Stimulated activated CD4-positive, alpha-beta T cell treated with anti-CD3 and anti-CD28 coated beads, Interleukin-1b, Interleukin-23, amount 100 ng/mL, for 1 hour (primary cell): ENCODE measurements around the gene ZNF653.

Experiments
- DNase-seq, 2 donors: peaks; one replicate each; pipeline ENCODE4 v3.0.0-alpha.2; 2020; ENCODE audit warnings: low read depth in 2 of 2

The ZNF653 gene

DNA sequence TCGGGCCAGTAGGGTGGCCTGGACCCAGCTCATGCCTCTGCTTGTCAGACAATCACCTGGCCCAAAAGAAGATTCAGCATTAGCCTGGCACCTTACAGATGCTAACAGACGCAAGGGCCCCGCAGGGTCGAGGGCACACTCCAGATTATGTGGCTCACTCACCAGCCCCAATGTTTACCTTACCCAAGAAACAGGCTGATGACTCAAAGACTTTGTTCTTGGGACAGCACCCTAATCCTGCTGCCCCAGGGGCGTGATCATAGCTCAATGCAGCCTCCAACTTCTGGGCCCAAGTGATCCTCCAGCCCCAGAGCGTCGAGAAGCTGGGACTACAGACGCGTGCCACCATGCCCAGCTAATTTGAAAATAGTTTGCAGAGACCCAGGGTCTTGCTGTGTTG, 13.5 kb upstream of the ZNF653 start:
- no peak for DNase-seq

DNA sequence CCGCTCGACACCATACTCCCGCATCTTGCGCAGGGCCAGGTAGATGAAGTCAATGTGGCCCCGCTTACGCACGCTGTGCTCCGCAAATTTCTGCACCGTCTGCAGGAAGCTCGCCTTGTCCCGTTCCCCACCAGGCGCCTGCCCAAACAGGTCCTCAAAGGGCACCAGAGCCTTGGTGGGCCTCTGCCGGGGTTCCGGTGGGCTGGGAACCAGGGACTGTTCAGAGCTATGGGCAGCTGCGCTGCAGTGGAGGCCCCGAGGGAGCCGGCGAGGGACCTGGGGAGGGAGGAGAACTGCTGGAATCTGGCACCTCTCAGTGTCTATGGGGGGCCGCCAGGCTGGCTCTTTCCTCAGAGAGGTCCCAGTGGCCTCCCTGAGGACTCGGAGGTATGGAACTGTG, 8.3 kb upstream of the ZNF653 start:
- no peak for DNase-seq

- no peak for DNase-seq
Observed at GRCh38 chr19:11510444-11510843, 4.8 kb upstream of the ZNF653 start.

DNA sequence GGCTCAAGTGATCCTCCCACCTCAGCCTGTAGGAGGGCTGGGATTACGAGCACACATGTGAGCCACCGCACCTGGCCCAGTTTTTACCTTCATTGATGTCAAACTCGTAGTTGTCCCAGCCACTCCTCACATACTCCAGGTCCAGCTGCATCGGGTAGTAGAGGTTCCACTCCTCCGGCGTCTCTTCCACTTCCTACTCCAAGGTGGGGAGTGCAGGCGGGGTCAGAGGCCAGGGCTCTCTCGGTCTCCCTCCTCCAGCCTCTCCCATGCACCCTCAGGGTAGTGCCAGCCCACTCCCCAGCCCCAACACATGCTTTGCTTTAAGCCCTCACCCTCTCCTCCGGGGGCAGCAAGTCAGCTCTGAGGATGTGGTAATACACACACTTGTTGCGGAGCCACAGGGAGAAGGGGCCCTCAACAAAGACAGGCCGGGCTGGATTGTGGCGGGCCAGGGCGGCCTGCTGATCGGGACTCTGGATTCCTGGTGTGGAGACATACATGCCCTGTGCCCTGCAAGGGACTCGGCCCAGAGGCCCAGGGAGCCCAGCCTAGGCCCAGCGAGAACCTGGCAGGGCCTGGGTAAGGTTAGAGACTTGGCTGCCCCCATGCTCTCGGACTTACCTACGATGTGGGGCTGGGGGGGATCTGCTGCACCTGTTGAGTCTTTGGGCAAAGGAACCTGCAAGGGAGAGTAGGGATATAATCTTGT, 1.9 kb upstream of the ZNF653 start:
- no peak for DNase-seq

GRCh38 chr19:11506967-11507366, 1.3 kb upstream of the ZNF653 start:
- DNase-seq, result no peak

GRCh38 chr19:11506101-11506555, 489 bp upstream of the ZNF653 start:
- no peak for DNase-seq

GRCh38 chr19:11505032-11505503, 571 bp downstream of the ZNF653 start:
- peak; percentile 90 to 94 for DNase-seq

- DNase-seq, result no peak
Observed at GRCh38 chr19:11504502-11505031, 1.1 kb downstream of the ZNF653 start.

- DNase-seq, result no peak
Observed at GRCh38 chr19:11499890-11500420, 5.7 kb downstream of the ZNF653 start.

GRCh38 chr19:11499220-11499726, 6.4 kb downstream of the ZNF653 start:
- DNase-seq, result no peak

DNA sequence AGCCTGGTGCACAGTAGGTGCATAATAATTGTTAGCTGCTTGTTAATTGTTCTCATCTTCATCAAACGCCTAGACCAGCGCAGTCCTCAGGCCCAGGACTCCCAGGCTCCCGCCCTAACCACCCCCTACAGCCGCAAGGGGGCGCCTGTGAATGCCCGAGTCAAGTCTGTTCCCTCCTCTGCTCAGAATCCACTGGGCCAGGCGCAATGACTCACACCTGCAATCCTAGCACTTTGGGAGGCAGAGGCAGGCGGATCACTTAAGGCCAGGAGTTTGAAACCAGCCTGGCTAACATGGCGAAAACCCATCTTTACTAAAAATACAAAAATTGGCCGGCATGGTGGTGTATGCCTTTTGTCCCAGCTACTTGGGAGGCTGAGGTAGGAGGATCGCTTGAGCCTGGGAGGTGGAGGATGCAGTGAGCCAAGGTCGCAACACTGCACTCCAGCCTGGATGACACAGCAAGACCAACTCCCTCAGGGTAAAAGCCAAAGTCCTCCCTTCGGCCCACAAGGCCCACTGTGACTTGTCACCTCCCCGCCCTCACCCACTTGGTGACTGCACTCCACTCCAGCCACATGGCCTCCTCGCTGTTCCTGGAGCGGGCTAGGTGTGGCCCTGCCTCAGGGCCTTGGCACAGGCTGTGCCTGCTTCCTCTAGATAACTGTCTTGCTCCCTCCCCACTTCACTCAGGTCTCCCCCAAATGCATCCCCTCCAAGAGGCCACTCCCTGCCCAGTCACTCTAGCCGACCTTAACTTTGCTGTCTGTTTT, 9.1 kb downstream of the ZNF653 start:
- DNase-seq, result peak in 1 of 2 donors; percentile 37

GRCh38 chr19:11495885-11496284, 9.8 kb downstream of the ZNF653 start:
- no peak for DNase-seq

DNA sequence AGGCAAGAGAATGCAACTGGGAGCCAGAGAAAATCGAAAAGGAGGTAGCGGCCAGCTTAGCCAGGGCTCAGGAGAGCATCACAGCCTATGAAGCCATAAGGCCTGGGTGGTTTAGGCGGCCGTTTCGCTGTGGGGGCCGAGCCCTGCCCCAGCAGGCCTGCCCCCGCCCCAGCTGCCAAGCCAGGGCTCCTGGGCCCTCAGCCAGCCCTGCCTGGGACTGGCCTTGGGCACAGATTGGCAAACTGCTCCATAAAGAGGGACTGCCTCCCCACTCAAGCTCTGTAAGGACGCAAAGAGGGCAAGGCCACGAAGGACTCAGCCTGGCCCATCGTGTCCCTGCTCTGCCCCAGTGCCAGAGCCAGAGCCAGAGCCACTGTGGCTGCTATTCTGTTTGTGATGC, 10.2 kb downstream of the ZNF653 start:
- DNase-seq, result no peak

GRCh38 chr19:11494634-11495285, 10.9 kb downstream of the ZNF653 start:
- DNase-seq, result no peak

GRCh38 chr19:11489378-11489777, 16.3 kb downstream of the ZNF653 start:
- DNase-seq, result no peak

DNA sequence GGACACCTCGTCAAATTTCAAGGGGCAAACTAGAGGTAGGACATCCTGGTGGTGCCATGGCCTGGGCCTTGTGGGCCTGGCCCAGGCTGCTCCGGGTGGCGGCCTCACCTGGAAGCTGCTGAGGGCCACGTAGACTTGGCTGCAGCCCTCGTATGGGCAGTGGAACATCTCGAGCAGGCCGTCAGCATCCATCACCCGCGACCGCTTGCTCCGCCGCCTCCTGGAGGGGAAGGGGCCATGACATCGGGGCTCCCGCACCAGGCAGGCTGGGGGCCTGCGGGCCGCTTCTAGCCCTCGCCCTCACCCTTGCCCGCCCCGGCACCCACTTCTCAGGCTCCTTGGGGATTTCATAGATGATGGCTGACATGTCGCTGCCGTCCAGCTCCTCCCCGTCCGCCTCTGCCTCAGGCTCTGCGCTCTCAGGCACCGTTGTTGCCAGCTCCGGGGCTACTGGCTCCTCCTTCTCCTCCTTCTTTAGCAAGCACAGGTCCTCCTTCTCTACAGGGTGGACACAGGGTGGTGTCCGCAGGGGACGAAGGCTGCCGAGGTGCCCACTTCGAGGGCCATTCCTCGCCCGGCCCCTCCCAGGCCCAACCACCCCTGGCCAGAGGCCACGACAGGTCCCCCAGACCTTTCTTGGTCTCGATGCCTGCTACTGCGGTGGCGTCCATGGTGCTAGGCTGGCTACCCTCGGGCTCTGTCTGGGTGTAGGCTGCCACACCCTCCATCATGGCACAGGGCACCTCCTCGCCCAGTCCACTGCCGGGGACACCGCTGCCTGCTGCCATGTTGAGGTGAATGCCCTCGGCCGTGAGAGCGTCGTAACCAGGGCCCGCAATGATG, 18.8 kb downstream of the ZNF653 start:
- DNase-seq, result no peak

DNA sequence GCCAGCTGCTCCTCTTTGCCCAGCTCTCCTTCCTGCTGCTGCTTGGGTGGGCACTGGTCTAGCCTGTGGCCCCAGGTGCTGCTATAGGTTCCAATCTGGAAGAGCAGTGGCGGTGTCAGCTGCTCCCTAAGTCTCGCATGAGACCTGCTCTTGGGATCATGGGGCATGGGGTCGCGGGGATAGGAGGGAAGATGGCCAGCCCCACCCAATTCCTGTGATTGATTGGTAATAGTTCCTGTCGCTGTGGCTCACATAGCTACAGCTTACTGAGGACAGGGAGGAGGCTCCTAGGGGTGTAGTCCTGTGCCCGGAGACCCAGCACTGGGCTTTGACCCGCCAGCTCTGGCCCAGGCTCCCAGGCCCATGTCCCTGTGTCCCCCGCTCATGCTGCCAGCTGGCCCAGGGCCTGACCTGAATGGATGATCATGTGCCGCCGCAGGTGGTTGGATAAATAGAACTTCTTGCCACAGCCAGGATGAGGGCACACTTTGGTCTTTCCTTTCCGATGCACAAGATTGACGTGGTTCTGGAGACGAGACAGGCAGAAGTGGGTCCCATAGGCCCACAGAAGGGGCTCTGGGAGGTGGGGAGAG, 20.3 kb downstream of the ZNF653 start:
- no peak for DNase-seq

GRCh38 chr19:11483366-11484111, 22.1 kb downstream of the ZNF653 start:
- no peak for DNase-seq

DNA sequence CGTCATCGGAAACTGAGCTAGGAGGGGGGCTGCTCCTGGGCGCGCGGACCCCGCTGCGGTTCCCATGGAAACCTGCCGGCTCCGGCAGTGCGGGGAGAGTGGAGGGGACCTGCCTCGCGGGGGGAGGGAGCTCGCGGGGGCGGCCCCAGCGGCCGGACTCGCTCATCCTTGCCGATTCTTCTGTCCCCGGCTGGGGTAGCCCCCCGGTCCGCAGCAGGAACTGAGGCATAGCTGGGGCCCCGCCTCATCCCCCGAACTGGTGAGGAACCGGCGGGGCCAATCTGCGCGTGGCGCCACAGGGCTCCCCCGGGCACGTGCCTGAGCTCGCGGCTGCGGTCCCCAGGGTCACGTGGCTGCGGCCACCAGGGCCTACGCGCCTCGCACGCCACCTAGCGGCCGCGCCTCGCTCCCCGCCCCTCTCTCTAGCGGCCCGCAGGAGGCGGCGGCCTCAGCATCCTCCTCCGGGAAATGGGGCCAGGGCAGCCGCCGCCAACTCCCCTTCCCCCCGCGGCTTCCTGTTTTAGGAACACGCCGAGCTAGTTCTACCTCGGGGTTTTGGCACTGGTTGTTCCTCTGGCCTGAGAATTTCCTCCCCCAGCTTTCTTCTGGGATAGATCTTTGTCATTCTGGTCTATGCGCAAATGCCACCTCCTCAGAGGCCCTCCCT, 23.1 kb downstream of the ZNF653 start:
- peak; percentile 64 to 75 for DNase-seq
